ENCODE measurements around the gene ZNF697. TPM values are rescaled to one million over a fixed set of nuclear protein-coding genes. Genes with fewer than 3 reads are reported as not detected.

ZNF697 gene
- total and polyA plus RNA-seq, 9 of the 15 experiments (the other 6 are each of a cell fraction or from before 2014, with no cell fraction given) = 2.1 to 13.6 (median 8.3) TPM

DNA sequence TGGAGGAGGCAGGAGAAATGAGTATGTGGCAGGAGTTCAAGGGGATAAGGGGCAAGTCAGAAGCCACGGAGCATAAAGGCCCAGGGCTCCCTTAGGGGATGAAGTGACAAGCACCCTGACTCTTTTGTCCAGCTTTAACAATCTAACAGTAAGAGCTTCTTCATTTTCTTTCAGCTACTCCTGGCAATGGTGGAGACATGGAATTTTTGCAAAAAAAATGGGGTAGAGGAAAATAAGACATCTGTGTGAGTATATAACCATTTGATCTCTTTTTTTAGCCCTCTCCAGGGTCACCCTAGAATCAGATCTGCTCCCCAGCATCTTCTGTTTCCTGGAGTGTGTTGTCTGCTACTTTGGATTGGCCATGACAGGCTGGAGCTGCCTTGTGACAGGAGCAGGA is 47.1 kb downstream of the ZNF697 start (continued):
- TF ChIP-seq HNRNPLL (IDR thresholded peaks at IDR 0.05; ENCODE audit: low read depth, low read length, poor library complexity, severe bottlenecking) (no peak), MITF (IDR thresholded peaks at IDR 0.05) (no peak), POLR2AphosphoS5 (IDR thresholded peaks at IDR 0.05; ENCODE audit: control insufficient read depth, insufficient read depth, low read depth, low read length) (no peak), ZNF583 (CRISPR knock-in tag; IDR thresholded peaks at IDR 0.05) (no peak)

- no peak for ATAC-seq
- CTCF ChIA-PET (ENCODE audit: low intra/inter-chr PET ratio) = no interaction called here
- no peaks in the 10 kb centered on the region for H3K36me3 ChIP-seq (ENCODE audit: control insufficient read depth, insufficient read depth, low read length)
- H3K27me3 ChIP-seq (ENCODE audit: control insufficient read depth in 2 of 2, insufficient read depth in 2 of 2, low read length in 2 of 2) = peaks cover 5 to 12% of the 10 kb centered on the region in 2 experiments; a peak in 4 of 5 replicates
- no peak overlapping the region for H3K4me3 ChIP-seq
- no peak overlapping the region for H3K27ac ChIP-seq (ENCODE audit: extremely low read depth, low read depth, low read length)
- peaks cover 1% of the 10 kb centered on the region; the same call in 1 of the 2 replicates for H3K9me3 ChIP-seq (replicated peaks; ENCODE audit: control insufficient read depth, insufficient read depth, low read depth, low read length)
- H3K9ac ChIP-seq (ENCODE audit: insufficient read depth in 1 of 2, low read depth in 2 of 2, low read length in 2 of 2) = no peak overlapping the region
- H3K9me1 ChIP-seq (ENCODE audit: control insufficient read depth, insufficient read depth, low read length) = no peaks in the 10 kb centered on the region
- H3K79me2 ChIP-seq (ENCODE audit: control insufficient read depth, insufficient read depth, low read length) = no peaks in the 10 kb centered on the region
- H3K4me1 ChIP-seq (replicated peaks in 1 of 2; ENCODE audit: control insufficient read depth in 2 of 2, insufficient read depth in 2 of 2, low read length in 2 of 2) = no peaks in the 10 kb centered on the region
- POLR2A ChIA-PET = interaction anchor here (1.0 kb wide), 1 partner anchor 131 kb away, joined by 3 read pairs; no protein-coding TSS in a partner anchor
- WGBS (ENCODE audit: insufficient coverage, low coverage, missing lambda C conversion rate) = 0% methylated on average over 4 of the region's 4 CpGs
- no peak for TF ChIP-seq TOE1 (IDR thresholded peaks at IDR 0.05; ENCODE audit: borderline replicate concordance)
- TF ChIP-seq TOE1 (CRISPR knock-in tag; IDR thresholded peaks at IDR 0.05; ENCODE audit: borderline replicate concordance, low read depth) = no peak
- no peak overlapping the region for H2AFZ ChIP-seq (ENCODE audit: low read depth, low read length)
- DNase-seq (ENCODE audit: extremely low read depth in 1 of 4, low spot score in 3 of 4) = no peak
- in situ Hi-C loops (cut with MboI) = no loop called here
- BruUV-seq (replicated peaks) = no TSS peak
- no peak overlapping the region for H3K4me2 ChIP-seq (ENCODE audit: insufficient read depth, low read length)
- FAIRE-seq = no peak
- intact Hi-C loops (cut with micrococcal nuclease) = loop anchor here (10.0 kb wide), 1 partner anchor 126 kb away; no protein-coding TSS in a partner anchor
- H4K20me1 ChIP-seq (replicated peaks; ENCODE audit: control insufficient read depth, insufficient read depth, low read length) = no peaks in the 10 kb centered on the region
These were observed 47.5 kb downstream of the ZNF697 start for GRCh38 chr1:119600561-119600960.
